Measurements from ENCODE around the gene SON.

SON gene

GRCh38 chr21:33587792-33588484 is 45.1 kb downstream of the SON start:
- Histone ChIP-seq H2AFZ (ENCODE audit: low read depth) (peak overlapping the region; percentile 75), H3K4me2 (peak overlapping the region; percentile 86), H3K27ac (peak overlapping the region; percentile 48), H3K4me3 (IDR thresholded peaks at IDR 0.05; ENCODE audit: insufficient read depth, low read depth, low read length) (peak overlapping the region; percentile 54), H3K36me3 (ENCODE audit: insufficient read depth) (peaks cover 5% of the 10 kb centered on the region; the same call in 1 of the 2 replicates), H3K27me3 (ENCODE audit: insufficient read depth, low read depth) (no peaks in the 10 kb centered on the region), H4K20me1 (ENCODE audit: insufficient read depth) (no peaks in the 10 kb centered on the region), H3K9ac (peak overlapping the region; percentile 82), H3K4me1 (ENCODE audit: low read depth, poor library complexity, severe bottlenecking) (peaks cover 16% of the 10 kb centered on the region), H3K79me2 (ENCODE audit: insufficient read depth, low read depth) (peaks cover 30% of the 10 kb centered on the region; the same call in 1 of the 2 replicates)
- no peak for TF ChIP-seq CTCF (conservative IDR thresholded peaks at IDR 0.05; ENCODE audit: low read depth, low read length)

DNA sequence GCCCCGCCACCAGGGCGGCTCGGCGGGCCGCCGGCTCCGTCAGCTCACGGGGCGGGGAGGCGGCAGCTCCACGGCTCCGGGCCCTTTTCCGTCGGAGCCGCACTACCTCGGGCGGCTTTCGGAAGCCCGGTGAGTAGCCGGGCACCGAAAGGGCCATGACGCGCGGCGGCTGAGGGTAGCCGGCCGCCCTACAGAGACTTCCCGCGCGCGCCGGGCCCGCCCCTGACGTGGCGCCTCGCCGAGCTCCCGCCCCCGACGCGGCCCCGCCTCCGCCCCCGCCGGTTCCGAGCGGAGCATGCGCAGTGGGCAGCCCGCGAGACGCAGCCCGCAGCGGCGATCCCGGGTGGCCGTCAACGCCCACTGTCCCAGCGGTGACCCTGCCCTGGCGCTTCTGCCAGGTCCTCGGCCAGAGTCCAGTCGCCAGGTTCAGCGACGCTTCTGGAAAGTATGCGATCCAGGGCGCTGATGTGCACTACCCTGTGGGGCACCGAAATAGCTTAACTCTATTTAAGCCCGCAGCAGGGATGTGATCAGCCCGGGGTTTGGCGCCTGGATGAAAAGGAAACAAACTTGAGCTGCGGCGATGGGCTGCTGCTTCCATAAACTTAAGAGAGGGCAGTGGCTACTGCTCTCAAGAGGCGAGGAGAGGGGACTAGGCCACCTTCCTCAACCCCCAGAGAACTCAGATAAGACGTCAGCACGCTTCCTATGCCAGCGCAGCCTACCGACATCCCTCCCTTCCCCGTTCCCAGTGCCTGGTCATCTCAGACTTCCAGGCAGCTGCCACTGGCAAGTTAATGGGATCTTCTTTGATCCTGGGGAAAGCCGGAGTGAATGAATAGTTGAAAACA is 45.9 kb downstream of the SON start, which contains the start of gene DONSON:
Gene DONSON (minus strand): TSS at position 200 of the 851 bp plus-strand sequence. CDS start 43 bp downstream, at position 157.
- peaks cover 30% of the 10 kb centered on the region; the same call in 1 of the 2 replicates for H3K79me2 ChIP-seq (ENCODE audit: insufficient read depth, low read depth)
- peak within 1 kb of the TSS; percentile 48 for H3K27ac ChIP-seq
- H4K20me1 ChIP-seq (ENCODE audit: insufficient read depth) = no peaks in the 10 kb centered on the region
- TF ChIP-seq CTCF (conservative IDR thresholded peaks at IDR 0.05; ENCODE audit: low read depth, low read length) = no peak
- H2AFZ ChIP-seq (ENCODE audit: low read depth) = peak within 1 kb of the TSS; percentile 75
- H3K27me3 ChIP-seq (ENCODE audit: insufficient read depth, low read depth) = no peaks in the 10 kb centered on the region
- H3K36me3 ChIP-seq (ENCODE audit: insufficient read depth) = peaks cover 5% of the 10 kb centered on the region; the same call in 1 of the 2 replicates
- H3K4me2 ChIP-seq = peak within 1 kb of the TSS; percentile 92
- H3K9ac ChIP-seq = peak within 1 kb of the TSS; percentile 82
- H3K4me1 ChIP-seq (ENCODE audit: low read depth, poor library complexity, severe bottlenecking) = peaks cover 16% of the 10 kb centered on the region
- peak within 1 kb of the TSS; percentile 54 for H3K4me3 ChIP-seq (IDR thresholded peaks at IDR 0.05; ENCODE audit: insufficient read depth, low read depth, low read length)

- no peak overlapping the region for H2AFZ ChIP-seq (ENCODE audit: low read depth)
- no peak for TF ChIP-seq CTCF (conservative IDR thresholded peaks at IDR 0.05; ENCODE audit: low read depth, low read length)
- H3K4me2 ChIP-seq = no peak overlapping the region
- no peaks in the 10 kb centered on the region for H3K4me1 ChIP-seq (ENCODE audit: low read depth, poor library complexity, severe bottlenecking)
- no peaks in the 10 kb centered on the region for H3K79me2 ChIP-seq (ENCODE audit: insufficient read depth, low read depth)
- no peaks in the 10 kb centered on the region for H4K20me1 ChIP-seq (ENCODE audit: insufficient read depth)
- H3K9ac ChIP-seq = no peak overlapping the region
- no peaks in the 10 kb centered on the region for H3K36me3 ChIP-seq (ENCODE audit: insufficient read depth)
- H3K4me3 ChIP-seq (IDR thresholded peaks at IDR 0.05; ENCODE audit: insufficient read depth, low read depth, low read length) = no peak overlapping the region
- no peak overlapping the region for H3K27ac ChIP-seq
- H3K27me3 ChIP-seq (ENCODE audit: insufficient read depth, low read depth) = no peaks in the 10 kb centered on the region
Measured at GRCh38 chr21:33598051-33598450, 55.2 kb downstream of the SON start.

GRCh38 chr21:33608559-33608958 is 65.7 kb downstream of the SON start:
- no peak for TF ChIP-seq CTCF (conservative IDR thresholded peaks at IDR 0.05; ENCODE audit: low read depth, low read length)
- H3K36me3 ChIP-seq (ENCODE audit: insufficient read depth) = no peaks in the 10 kb centered on the region
- no peak overlapping the region for H3K9ac ChIP-seq

More at GRCh38 chr21:33608559-33608958, 65.7 kb downstream of the SON start:
- Histone ChIP-seq H3K79me2 (ENCODE audit: insufficient read depth, low read depth) (no peaks in the 10 kb centered on the region), H3K4me3 (IDR thresholded peaks at IDR 0.05; ENCODE audit: insufficient read depth, low read depth, low read length) (no peak overlapping the region), H3K4me1 (ENCODE audit: low read depth, poor library complexity, severe bottlenecking) (no peaks in the 10 kb centered on the region), H3K27me3 (ENCODE audit: insufficient read depth, low read depth) (no peaks in the 10 kb centered on the region), H3K27ac (no peak overlapping the region), H3K4me2 (no peak overlapping the region), H2AFZ (ENCODE audit: low read depth) (no peak overlapping the region), H4K20me1 (ENCODE audit: insufficient read depth) (no peaks in the 10 kb centered on the region)

Data from KMS-11 (cell line).